A673 (cell line): Measurements from ENCODE around the gene PDXP. TPM values are rescaled to one million over a fixed set of nuclear protein-coding genes. Genes with fewer than 3 reads are reported as not detected.

Experiments
- BruUV-seq: library from RNA; stranded (reverse); fragments of 400-500 nt; replicated peaks from 2 replicates; lab custom pipeline; 2021; lab: Mats Ljungman, UMichigan
- CTCF ChIA-PET: fragments of 300-600 bp; sonication (Branson Sonifier 250); formaldehyde crosslinking; loops from one replicate; lab custom pipeline; 2022; ENCODE audit warnings: antibody characterized with exemption; lab: Charles Lee
- POLR2A ChIA-PET: fragments of 300-600 bp; sonication (Branson Sonifier 250); formaldehyde crosslinking; loops from one replicate; lab custom pipeline; 2022; ENCODE audit warnings: antibody characterized with exemption; ENCODE audit not compliant: low non-redundant PET; lab: Charles Lee
- DNase-seq: peaks from one replicate; pipeline ENCODE4 v3.0.0-alpha.2; 2015; ENCODE audit warnings: low spot score
- H3K27ac ChIP-seq: fragments of 200-600 bp; sonication (generic); 2 replicates; pipeline ENCODE4 v1.5.1; 2016; ENCODE audit warnings: mixed run types, low read depth, mild to moderate bottlenecking, mixed read lengths, antibody characterized with exemption, low read length; ENCODE audit not compliant: poor library complexity, severe bottlenecking
- H3K27me3 ChIP-seq: fragments of 200-600 bp; sonication (generic); replicated peaks from 2 replicates; pipeline ENCODE4 v1.6.1; 2017; ENCODE audit warnings: mixed run types, low read depth, mild to moderate bottlenecking, mixed read lengths, antibody characterized with exemption, low read length; ENCODE audit not compliant: insufficient read depth, poor library complexity
- H3K36me3 ChIP-seq: fragments of 200-600 bp; sonication (generic); 2 replicates; pipeline ENCODE4 v1.6.1; 2016; ENCODE audit warnings: mixed run types, mild to moderate bottlenecking, mixed read lengths, antibody characterized with exemption, low read length; ENCODE audit not compliant: insufficient read depth, poor library complexity, severe bottlenecking
- H3K4me1 ChIP-seq: fragments of 200-600 bp; sonication (generic); 2 replicates; pipeline ENCODE4 v1.6.1; 2017; ENCODE audit warnings: mixed run types, mild to moderate bottlenecking, mixed read lengths, antibody characterized with exemption, low read length; ENCODE audit not compliant: insufficient read depth, poor library complexity, severe bottlenecking
- H3K4me3 ChIP-seq: fragments of 200-600 bp; sonication (generic); 2 replicates; pipeline ENCODE4 v1.5.1; 2016; ENCODE audit warnings: low read depth, mixed run types, mild to moderate bottlenecking, mixed read lengths, low read length; ENCODE audit not compliant: poor library complexity, severe bottlenecking
- H3K9me3 ChIP-seq: fragments of 200-600 bp; sonication (generic); 2 replicates; pipeline ENCODE4 v1.6.1; 2016; ENCODE audit warnings: mixed run types, low read depth, mild to moderate bottlenecking, mixed read lengths, antibody characterized with exemption, low read length; ENCODE audit not compliant: poor library complexity, severe bottlenecking
- CTCF ChIP-seq: fragments of 300-800, 200-600 bp; sonication (generic); conservative IDR thresholded peaks from 2 replicates; pipeline ENCODE4 v1.5.1; 2017; ENCODE audit warnings: low read depth, mild to moderate bottlenecking, antibody characterized with exemption, low read length, moderate library complexity, mixed read lengths
- EZH2 ChIP-seq: fragments of 200-600 bp; sonication (generic); IDR thresholded peaks from 2 replicates; pipeline ENCODE4 v1.6.1; 2017; ENCODE audit warnings: borderline replicate concordance, low read depth, mild to moderate bottlenecking, mixed read lengths, antibody characterized with exemption, low read length; ENCODE audit not compliant: poor library complexity, severe bottlenecking
- intact Hi-C: fragments of 100-400 bp; cut with micrococcal nuclease; formaldehyde crosslinking; loops from one replicate; pipeline ENCODE4 v1.10.0; 2022; ENCODE audit not compliant: unreplicated experiment
- total RNA-seq: library from RNA; stranded (reverse); gene quantifications from 2 replicates; pipeline ENCODE4 v1.2.3, GENCODE V29; 2021

Gene PDXP
- total RNA-seq, 1 experiment from 2014 or later, result 63.5 TPM

GRCh38 chr22:37713761-37714160, 55.2 kb downstream of the PDXP start:
- Histone ChIP-seq H3K4me1 (no peaks in the 10 kb centered on the region), H3K4me3 (no peak overlapping the region), H3K27me3 (no peaks in the 10 kb centered on the region), H3K36me3 (no peaks in the 10 kb centered on the region), H3K9me3 (no peaks in the 10 kb centered on the region), H3K27ac (no peak overlapping the region)
- CTCF ChIA-PET, result no interaction called here
- DNase-seq, result no peak
- intact Hi-C loops, result no loop called here
- POLR2A ChIA-PET, result no interaction called here
- BruUV-seq, result no TSS peak
- TF ChIP-seq CTCF, result no peak
- no peak for TF ChIP-seq EZH2

GRCh38 chr22:37714634-37715033, 56.1 kb downstream of the PDXP start:
- ChIA-PET CTCF (no interaction called here), POLR2A (no interaction called here)
- intact Hi-C loops, result no loop called here
- Histone ChIP-seq H3K27ac (no peak overlapping the region), H3K36me3 (no peaks in the 10 kb centered on the region), H3K4me3 (no peak overlapping the region), H3K4me1 (no peaks in the 10 kb centered on the region), H3K9me3 (no peaks in the 10 kb centered on the region), H3K27me3 (no peaks in the 10 kb centered on the region)
- no TSS peak for BruUV-seq
- TF ChIP-seq EZH2 (no peak), CTCF (no peak)
- no peak for DNase-seq

- no peak for DNase-seq
- Histone ChIP-seq H3K9me3 (no peaks in the 10 kb centered on the region), H3K4me1 (no peaks in the 10 kb centered on the region), H3K36me3 (no peaks in the 10 kb centered on the region), H3K27ac (no peak overlapping the region), H3K4me3 (no peak overlapping the region), H3K27me3 (no peaks in the 10 kb centered on the region)
- no TSS peak for BruUV-seq
- intact Hi-C loops, result no loop called here
- ChIA-PET POLR2A (no interaction called here), CTCF (no interaction called here)
- TF ChIP-seq EZH2 (no peak), CTCF (no peak)
Observed at GRCh38 chr22:37715760-37716159, 57.2 kb downstream of the PDXP start.

Other genes starting within 250 kb of the PDXP start
- not detected in 2 replicates for gene ELFN2, start 231.2 kb upstream of the PDXP start, total RNA-seq
- gene MFNG, start 172.3 kb upstream of the PDXP start, total RNA-seq, result not detected in 2 replicates
- 0.26 and 1.0 TPM in 2 replicates for gene CARD10, start 139.3 kb upstream of the PDXP start, total RNA-seq
- 1.1 and 1.6 TPM in 2 replicates for gene CDC42EP1, start 98.2 kb upstream of the PDXP start, total RNA-seq
- gene LGALS2, start 78.6 kb upstream of the PDXP start, total RNA-seq, result not detected in 2 replicates
- 74.6 and 79.4 TPM in 2 replicates for gene GGA1, start 49.9 kb upstream of the PDXP start, total RNA-seq
- 12.9 and 22.7 TPM in 2 replicates for gene SH3BP1, start 19.1 kb upstream of the PDXP start, total RNA-seq
- 269 and 322 TPM in 2 replicates for gene LGALS1, start 16.9 kb downstream of the PDXP start, total RNA-seq
- 51.9 and 52.9 TPM in 2 replicates for gene NOL12, start 27.6 kb downstream of the PDXP start, total RNA-seq
- 28.7 and 35.1 TPM in 2 replicates for gene TRIOBP, start 38.3 kb downstream of the PDXP start, total RNA-seq
- gene GCAT, start 149.2 kb downstream of the PDXP start, total RNA-seq, result 21.4 and 28.5 TPM in 2 replicates
- gene GALR3, start 164.7 kb downstream of the PDXP start, total RNA-seq, result 0.26 TPM in 1 of 2 replicates, not detected in the other
- 29.5 and 32.9 TPM in 2 replicates for gene ANKRD54, start 185.6 kb downstream of the PDXP start, total RNA-seq
- gene EIF3L, start 190.7 kb downstream of the PDXP start, total RNA-seq, result 492 and 528 TPM in 2 replicates
- 32.4 and 33.0 TPM in 2 replicates for gene MICALL1, start 247.6 kb downstream of the PDXP start, total RNA-seq